ENCODE data around the gene KIAA1586.

DNA sequence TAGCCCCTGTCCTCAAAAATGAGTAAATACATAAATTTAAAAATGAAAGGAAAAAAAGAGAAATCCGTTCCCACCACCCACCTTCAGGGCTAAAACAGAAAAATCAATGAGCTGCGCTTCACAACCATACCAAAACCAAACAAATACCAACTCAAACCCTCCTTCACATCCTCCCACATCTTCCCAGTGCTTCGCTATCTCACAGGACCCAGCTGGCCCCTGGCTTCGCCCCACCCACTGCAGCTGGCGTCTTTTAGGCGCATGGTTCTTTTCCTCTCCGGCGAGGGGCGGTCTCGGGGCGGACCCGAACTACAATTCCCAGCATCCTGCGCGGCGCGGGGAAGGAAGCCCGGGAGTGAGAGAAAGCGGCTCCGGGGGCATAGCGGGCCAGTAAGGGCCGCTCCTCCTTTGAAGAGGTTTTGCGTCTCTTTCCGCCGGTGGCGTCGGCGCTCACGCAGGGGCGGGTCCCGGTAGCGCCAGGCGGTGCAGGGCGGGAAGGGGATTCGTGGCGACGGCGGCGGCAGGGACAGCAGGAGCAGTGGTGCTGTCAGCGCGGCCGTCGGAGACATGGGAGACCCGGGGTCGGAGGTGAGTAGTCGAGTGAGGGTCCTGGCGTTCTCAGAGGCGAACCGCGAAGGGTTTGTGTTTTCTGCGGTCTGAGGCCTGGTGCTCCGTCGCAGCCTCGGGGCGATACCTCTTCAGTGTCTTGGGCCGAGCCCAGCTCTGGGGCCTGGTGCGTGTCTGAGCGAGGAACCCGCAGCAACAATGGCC, 43.4 kb downstream of the KIAA1586 start, which contains the start of gene ZNF451:
- TF ChIP-seq CTCF (conservative IDR thresholded peaks at IDR 0.05; ENCODE audit: low read depth, low read length) (no peak), EZH2phosphoT487 (IDR thresholded peaks at IDR 0.05; ENCODE audit: borderline replicate concordance, low read length) (no peak)
